Epithelial cell of umbilical artery (primary cell): ENCODE measurements around the gene LRCH1. TPM values are rescaled to one million over a fixed set of nuclear protein-coding genes. Genes with fewer than 3 reads are reported as not detected.

ENCODE experiments used
- total RNA-seq: library from RNA; depleted of rRNA; stranded (reverse); fragments of >200 nt; gene quantifications from 2 replicates; pipeline ENCODE4 v1.2.3, GENCODE V29; 2014

Gene LRCH1
- 8.2 and 8.4 TPM in 2 replicates for total RNA-seq

GRCh38 chr13:46552889-46553520, at the start of gene LRCH1:
LRCH1 (plus strand) TSS chr13:46553170; CDS start chr13:46553397, 227 bp downstream.

GRCh38 chr13:46796515-46797474, 243.8 kb downstream of the LRCH1 start, which contains the start of gene ESD:
ESD (minus strand) TSS chr13:46797161; CDS start chr13:46791413, 5,748 bp downstream.

Other genes starting within 250 kb of the LRCH1 start
- under 0.01 TPM in 1 of 2 replicates, not detected in the other for gene RUBCNL, start 165.9 kb upstream of the LRCH1 start, total RNA-seq
- 76.7 and 88.1 TPM in 2 replicates for gene ESD, start 244.0 kb downstream of the LRCH1 start, total RNA-seq